HG03432 (cell line): Measurements from ENCODE around the gene SRSF11.
"Not testable (repeated sequence)": the region's sequence is repeated elsewhere in the genome, so short reads cannot be mapped to it uniquely, and the experiment has no call there.

Experiments
- ATAC-seq: cut with Tn5 transposase; IDR thresholded peaks from one replicate; pipeline ENCODE4 v1.9.1; 2021; ENCODE audit warnings: mild to moderate bottlenecking, moderate library complexity; ENCODE audit not compliant: unreplicated experiment

SRSF11 gene

GRCh38 chr1:70221238-70222121 is at the start of gene SRSF11:
TSS of gene SRSF11 (plus strand) at chr1:70221380. CDS start at chr1:70221637, 257 bp downstream.
- ATAC-seq: peak; percentile 98

GRCh38 chr1:70171512-70171911 is 49.7 kb upstream of the SRSF11 start:
- ATAC-seq: no peak

GRCh38 chr1:70185181-70185580 is 36.0 kb upstream of the SRSF11 start:
- not testable (repeated sequence) for ATAC-seq

GRCh38 chr1:70188522-70188921 is 32.7 kb upstream of the SRSF11 start:
- ATAC-seq: no peak

DNA sequence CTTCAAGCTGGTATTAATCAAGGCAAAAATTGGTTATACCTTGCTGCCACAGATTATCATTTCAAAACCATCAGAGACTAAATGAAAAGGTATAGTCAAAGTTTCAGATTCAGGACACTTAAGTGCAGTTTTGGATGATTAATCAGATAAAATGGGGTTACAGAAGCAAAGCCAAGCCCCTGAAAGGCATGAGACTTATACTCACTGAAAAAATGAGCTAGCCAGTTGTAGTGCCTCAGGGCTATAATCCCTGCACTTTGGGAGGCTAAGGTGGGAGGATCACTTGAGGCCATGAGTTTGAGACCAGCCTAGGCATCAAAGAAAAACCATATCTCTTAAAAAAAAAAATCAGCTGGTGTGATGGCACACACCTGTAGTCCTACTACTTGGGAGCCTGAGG is 31.0 kb upstream of the SRSF11 start:
- ATAC-seq: no peak

DNA sequence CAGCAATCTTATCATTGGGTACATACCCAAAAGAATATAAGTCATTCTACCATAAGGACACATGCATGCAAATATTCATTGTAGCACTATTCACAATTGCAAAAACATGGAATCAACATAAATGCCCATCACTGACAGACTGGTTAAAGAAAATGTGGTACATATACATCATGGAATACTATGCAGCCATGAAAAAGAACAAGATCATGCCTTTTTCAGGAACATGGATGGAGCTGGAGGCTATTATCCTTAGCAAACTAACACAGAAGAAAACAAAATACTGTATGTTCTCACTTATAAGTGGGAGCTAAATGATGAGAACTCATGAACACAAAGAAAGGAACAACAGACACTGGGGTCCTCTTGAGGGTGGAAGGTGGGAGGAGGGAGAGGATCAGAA is 28.7 kb upstream of the SRSF11 start:
- ATAC-seq: not testable (repeated sequence)

GRCh38 chr1:70194601-70195000 is 26.6 kb upstream of the SRSF11 start:
- no peak for ATAC-seq

DNA sequence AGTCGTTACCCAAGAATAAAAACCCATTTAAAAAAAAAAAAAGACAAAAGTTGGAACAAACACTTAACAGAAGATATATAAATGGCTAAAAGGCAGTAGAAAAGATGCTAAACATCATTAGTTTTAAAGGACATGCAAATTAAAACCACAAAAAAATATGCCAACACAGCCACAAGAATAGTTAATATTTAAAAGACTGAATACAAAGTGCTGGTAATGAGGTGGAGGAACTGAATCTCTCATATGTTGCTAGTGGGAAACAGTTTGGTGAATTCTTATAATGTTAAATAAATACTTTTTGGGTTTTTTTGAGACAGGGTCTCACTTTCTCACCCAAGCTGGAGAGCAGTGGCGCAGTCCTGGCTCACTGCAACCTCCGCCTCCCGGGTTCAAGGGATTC is 25.8 kb upstream of the SRSF11 start:
- peak; percentile 87 for ATAC-seq

DNA sequence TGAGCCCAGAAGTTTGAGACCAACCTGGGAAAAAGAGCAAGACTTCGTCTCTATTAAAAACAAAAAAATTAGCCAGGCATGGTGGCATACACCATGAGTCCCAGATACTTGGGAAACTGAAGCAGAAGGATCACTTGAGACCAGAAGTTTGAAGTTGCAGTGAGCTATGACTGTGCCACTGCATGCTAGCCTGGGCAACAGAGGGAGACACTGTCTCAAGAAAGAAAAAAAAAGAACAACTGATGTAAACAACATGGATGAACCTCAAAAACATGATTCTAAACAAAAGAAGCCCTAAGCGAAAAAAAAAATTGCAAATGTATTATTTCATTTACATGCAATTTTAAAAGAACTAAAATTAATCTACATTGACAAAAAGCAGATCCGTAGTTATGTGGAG is 24.8 kb upstream of the SRSF11 start:
- ATAC-seq: no peak

DNA sequence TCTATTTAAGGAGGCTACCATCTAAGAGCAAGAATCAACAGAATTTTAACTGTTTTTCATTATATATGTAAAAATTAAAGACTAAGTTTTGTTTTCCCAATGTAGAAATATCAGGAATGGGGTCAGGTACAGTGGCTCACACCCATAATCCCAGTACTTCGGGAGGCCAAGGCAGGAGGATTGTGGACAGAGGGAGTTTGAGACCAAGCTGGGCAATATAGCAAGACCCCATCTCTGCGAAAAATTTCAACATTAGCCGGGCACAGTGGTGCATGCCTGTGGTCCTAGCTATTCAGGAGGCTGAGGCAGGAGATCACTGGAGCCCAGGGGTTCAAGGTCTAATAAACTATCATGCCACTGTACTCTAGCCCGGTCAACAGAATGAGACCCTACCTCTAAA is 21.1 kb upstream of the SRSF11 start:
- ATAC-seq: no peak

- ATAC-seq: no peak
These were observed 18.9 kb upstream of the SRSF11 start for GRCh38 chr1:70202173-70202758.

GRCh38 chr1:70204139-70204538 is 17.0 kb upstream of the SRSF11 start:
- no peak for ATAC-seq

- no peak for ATAC-seq
These were observed 16.6 kb upstream of the SRSF11 start for GRCh38 chr1:70204600-70204999.

- peak; percentile 41 for ATAC-seq
These were observed 16.1 kb upstream of the SRSF11 start for GRCh38 chr1:70205071-70205433.

DNA sequence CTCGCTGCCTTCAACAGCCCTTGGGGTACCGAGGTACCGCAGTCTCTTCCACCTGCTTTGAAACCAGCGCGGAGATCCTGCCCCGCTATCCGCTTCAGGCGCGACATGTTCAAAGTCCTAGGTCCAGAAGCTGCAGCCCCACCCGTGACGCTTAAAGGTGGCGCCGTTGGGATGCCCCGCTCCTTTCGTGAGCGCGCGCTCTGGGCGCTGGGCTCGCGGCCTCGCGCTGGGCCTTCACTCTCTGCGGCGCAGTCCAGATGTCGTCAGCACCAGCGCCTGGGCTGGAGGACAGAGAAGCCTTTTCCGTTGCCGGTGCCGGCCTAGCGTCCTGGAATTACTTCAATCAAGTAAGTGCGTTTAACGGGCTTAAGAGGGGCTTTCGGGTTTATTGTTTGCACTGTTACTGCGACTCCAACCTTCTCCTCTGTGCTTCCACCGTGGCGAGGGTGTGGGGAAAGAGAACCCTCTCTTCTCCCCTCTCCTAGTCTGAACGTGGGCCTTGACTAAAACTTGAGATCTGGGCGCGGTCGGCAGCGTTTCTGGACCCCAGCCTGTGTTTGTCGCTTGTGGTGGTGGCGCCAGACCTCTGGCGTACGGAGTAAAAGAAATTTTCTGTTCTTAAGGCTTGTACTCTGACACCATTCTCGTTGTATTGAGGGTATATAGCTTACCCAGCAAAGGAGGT is 15.6 kb upstream of the SRSF11 start, which contains the start of gene LRRC40:
Gene LRRC40 (minus strand): TSS at position 146 of the 685 bp plus-strand sequence. CDS start 39 bp downstream, at position 107.
- peak; percentile 92 for ATAC-seq

GRCh38 chr1:70206833-70207232 is 14.3 kb upstream of the SRSF11 start:
- ATAC-seq: not testable (repeated sequence)

DNA sequence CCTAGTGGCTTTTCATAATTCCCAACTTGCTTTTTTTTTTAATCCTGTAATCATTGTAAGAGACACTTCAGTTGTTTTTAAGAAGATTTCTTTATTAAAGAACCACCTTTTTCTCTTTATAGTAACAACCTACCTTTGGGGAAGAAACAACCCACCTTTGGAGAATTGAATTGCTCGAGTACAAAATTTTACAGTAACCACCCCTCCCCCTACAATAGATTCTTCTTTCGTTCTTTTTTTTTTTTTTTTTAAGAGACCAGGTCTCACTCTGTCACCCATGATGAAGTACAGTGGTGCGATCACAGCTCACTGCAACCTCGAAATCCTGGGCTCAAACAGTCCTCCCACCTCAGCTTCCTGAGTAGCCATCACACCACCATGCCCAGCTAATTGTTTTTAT is 13.7 kb upstream of the SRSF11 start:
- ATAC-seq: no peak

DNA sequence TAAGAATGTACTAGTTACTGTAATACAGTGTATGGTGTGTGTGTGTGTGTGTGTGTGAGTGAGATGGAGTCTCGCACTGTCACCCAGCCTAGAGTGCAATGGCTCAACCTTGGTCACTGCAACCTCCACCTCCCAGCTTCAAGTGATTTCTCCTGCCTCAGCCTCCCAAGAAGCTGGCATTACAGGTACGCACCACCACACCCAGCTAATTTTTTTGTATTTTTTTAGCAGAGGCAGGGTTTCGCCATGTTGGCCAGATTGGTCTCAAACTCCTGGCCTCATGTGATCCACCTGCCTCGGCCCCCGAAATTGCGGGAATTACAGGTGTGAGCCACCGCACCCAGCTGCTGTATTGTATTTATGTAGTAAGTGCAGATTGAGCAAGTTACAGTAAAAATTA is 12.9 kb upstream of the SRSF11 start:
- ATAC-seq: no peak

- no peak for ATAC-seq
These were observed 10.4 kb upstream of the SRSF11 start for GRCh38 chr1:70210820-70211219.

- ATAC-seq: no peak
These were observed 9.6 kb upstream of the SRSF11 start for GRCh38 chr1:70211541-70211940.

DNA sequence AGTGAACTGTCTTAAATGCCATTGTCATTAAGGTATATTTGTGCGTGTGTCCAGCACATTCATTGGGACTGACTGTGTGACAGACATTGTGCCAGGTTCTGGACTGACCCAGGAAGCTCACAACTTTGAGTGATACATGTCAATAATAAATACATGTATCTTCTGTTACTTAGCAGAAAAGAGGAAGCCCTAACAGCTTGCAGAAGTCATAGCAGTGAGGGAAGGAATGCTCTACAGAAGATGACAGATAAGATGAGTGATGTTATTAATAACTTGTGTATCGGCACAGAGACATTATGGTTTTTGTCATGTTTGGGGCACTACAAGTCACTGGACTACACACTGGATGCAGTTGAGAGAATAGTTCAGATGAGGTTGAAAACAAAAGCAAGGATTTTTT is 1.2 kb upstream of the SRSF11 start:
- no peak for ATAC-seq
